A549 (cell line): ENCODE results near the gene PTGES.
"Not testable (repeated sequence)": the region's sequence is repeated elsewhere in the genome, so short reads cannot be mapped to it uniquely, and the experiment has no call there.

Experiments
- CHD2 ChIP-seq: fragments of 150-350 bp; IDR thresholded peaks from 2 replicates; pipeline ENCODE4 v1.6.1; 2014; ENCODE audit warnings: low read length; ENCODE audit not compliant: partially characterized antibody
- CTCF ChIP-seq: fragments of >200 bp; sonication (Bioruptor Twin); formaldehyde crosslinking; IDR thresholded peaks from 3 replicates; pipeline ENCODE4 v1.5.1; 2016
- JUN ChIP-seq, 2 experiments: fragments of >200 bp; sonication (Bioruptor Twin); formaldehyde crosslinking; IDR thresholded peaks; 2 replicates in 1 of 2; 3 replicates in 1 of 2; pipeline ENCODE4 v1.6.1; 2016 to 2017
- KDM1A ChIP-seq: fragments of 200-600 bp; sonication (generic); IDR thresholded peaks from 2 replicates; pipeline ENCODE4 v1.6.1; 2016; ENCODE audit warnings: low read depth, mild to moderate bottlenecking
- ZFP36 ChIP-seq: fragments of 450-650 bp; IDR thresholded peaks from 2 replicates; pipeline ENCODE4 v1.6.1; 2014; ENCODE audit warnings: borderline replicate concordance; ENCODE audit not compliant: partially characterized antibody

GRCh38 chr9:129776096-129776495 is 23.3 kb upstream of the PTGES start:
- not testable (repeated sequence) for TF ChIP-seq CTCF; CHD2; JUN (IDR thresholded peaks at IDR 0.05); KDM1A; ZFP36
